NCI-H2029 treated with DMSO at 0.1 percent for 48 hours (cell line): ENCODE data around the gene ALKBH2.

ENCODE experiments used
- DNase-seq: peaks from one replicate; lab custom pipeline; 2025; lab: John Stamatoyannopoulos, UW

Gene ALKBH2

DNA sequence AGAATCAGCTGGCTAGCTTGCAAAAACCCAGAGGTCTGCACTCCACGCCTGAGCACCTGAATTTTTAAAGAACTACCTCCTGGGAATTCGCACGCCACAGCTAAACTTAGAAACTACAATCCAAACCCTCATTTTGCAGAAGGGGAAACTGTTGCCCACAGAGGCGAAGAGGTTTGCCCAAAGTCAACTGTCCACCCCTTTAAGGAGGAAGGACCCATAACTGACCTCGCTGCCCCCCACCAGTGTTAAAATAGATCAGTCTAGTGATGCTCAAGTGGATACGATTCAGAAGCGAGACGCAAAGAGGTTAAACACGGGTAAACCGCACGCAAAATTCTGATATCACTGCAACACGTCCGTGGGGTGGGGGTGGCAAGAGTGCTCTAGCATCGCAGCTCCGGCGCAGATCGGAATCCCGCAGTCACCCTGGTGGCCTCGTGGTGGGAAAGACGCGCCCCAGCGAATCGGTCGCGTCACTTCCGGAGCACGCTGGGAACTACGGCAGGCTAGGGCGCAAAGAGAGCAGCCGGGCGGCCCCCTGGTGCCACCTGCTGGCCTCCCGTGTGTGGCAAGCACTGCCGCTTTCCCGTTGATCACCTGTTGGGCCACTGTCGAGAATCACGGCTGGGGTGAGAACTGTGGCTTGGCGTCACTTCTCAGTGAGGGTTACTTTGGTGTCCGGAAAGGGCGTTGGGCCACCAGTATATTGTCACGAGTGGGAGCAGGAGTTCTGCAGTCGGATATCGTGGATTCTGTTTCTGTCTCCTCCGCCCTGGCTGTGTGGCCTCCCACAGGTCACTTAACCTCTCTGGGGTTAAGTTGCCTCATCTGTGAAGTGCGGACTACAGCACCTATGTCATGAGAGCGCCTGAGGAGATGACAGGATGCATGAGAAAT, at the start of gene ALKBH2:
ALKBH2 (minus strand) TSS at position 451 of the 897 bp plus-strand sequence. CDS start 686 bp downstream, outside the sequence.
- DNase-seq: peak; percentile 73

DNA sequence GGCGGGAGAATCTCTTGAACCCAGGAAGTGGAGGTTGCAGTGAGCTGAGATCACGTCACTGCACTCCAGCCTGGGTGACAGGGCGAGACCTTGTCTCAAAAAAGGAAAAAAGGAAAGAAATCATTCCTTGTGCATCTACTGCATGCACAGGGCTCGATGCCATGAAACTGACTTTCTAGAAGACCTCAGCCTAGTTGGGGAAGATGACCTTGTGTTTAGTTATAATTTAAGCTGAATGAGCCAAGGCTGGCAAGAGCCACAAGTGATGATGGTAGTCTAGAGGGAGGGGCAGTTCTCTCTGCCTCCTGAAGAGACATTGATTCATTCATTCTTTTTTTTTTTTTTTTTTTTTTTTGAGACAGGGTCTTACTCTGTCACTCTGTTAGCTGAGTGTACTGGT, 47.3 kb upstream of the ALKBH2 start:
- no peak for DNase-seq

DNA sequence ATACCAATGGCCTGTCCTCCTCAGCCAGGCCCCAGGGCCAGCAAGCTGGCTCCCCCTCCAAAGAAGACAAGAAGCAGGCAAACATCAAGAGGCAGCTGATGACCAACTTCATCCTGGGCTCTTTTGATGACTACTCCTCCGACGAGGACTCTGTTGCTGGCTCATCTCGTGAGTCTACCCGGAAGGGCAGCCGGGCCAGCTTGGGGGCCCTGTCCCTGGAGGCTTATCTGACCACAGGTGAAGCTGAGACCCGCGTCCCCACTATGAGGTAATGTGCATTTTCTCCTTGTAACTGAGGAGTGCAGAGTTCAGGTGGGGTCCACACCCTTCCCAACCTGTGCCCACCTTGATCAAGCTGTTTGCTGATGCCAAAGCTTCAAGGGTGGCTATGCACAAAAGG, 46.5 kb upstream of the ALKBH2 start:
- DNase-seq: no peak

DNA sequence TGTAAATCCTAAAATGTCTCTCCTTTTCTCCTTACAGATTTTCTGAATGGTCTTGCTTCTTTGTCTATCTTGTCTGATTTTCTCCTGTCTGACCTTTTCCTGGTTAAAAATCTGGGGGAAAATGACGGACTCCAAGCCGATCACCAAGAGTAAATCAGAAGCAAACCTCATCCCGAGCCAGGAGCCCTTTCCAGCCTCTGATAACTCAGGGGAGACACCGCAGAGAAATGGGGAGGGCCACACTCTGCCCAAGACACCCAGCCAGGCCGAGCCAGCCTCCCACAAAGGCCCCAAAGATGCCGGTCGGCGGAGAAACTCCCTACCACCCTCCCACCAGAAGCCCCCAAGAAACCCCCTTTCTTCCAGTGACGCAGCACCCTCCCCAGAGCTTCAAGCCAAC, 46.1 kb upstream of the ALKBH2 start:
- DNase-seq: no peak

DNA sequence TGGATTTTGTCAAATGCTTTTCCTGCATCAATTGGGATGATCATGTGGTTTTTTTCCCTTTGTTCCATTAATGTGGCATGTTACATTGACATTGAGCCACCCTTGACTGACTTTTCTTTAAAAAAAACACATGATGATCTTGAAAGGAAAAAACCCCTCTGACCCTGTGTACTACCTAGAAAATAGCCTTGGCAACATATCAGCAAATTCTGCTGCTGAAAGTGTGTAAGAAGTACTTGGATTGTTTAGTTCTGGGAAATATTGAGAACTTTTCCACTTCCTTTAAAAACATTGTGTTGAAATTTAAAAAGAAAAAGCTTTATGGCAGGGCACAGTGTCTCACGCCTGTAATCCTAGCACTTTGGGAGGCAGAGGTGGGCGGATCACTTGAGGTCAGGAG, 43.8 kb upstream of the ALKBH2 start:
- DNase-seq: no peak

DNA sequence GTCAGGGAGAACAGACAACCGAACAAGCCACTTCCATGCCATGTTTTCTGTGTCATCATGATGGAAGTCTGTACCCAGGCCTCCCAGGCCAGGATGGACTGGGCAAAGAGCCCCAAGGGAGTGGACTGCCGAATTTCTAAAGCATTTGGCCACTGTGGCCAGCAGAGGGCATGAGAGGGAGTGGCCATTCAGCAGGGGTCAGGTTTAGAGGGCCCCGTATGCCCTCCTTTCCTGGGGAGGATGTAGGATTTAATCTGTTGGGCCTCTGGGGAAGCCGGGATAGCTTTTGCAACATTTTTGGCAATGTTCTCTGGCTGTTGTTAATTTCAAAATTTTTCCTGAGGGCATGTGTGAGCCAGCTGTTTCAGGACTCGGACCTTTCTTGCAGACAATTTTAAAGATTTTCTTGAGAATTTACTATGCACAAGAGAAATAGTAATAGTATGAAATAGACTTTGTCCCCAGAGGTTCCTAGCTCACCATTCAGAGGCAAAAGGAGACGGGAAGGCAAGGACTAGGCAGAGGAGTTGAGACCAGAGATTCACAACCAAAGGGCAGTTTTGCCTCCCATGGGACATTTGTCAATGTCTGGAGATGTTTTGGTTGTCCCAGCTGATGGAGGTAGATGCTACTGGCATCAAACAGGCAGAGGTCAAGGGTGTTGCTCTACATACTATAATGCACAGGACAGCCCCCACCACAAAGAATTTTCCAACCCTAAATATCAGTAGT, 41.1 kb upstream of the ALKBH2 start:
- DNase-seq: no peak

DNA sequence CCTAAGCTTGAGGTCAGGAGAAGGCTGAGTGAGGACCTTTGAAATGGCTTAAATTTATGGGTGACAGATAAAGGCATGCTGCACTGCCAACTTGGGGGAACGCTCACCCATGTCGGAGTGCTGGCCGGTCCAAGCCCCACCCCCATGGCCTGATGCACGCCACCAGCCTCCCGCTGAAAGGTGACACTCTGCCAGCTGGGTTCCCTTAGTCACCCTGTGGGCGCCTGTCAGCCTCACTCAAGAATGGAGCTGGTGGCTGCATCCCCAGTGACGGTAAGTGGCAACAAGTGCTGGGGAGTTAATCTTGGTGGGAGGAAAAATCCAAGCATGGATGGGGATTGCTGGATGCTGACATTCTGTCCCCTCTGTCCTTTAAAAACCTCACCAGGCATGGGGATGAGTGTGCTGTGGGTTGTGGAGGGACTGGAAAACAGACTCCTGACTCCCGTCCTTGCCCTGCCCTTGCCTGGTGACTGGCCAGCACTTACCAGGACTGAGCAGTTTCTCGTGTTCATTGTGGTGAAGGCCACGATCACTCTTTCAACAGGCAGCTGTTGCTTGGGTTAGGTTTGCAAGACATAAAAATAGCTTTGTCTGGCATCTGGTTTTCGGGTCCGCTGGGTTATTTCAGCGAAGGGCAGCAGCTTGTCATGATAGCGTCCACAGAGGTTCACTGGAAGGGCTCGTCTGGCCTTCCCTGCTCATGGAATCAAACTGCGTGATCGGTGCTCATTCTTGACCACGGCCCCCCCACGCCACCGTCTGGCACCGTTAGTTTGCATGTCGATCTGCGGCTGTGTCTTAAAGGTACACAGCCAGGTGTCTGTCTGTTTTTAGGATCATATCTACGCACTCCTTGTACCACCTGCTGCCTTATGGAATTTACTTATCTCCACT, 38.1 kb upstream of the ALKBH2 start:
- DNase-seq: no peak

DNA sequence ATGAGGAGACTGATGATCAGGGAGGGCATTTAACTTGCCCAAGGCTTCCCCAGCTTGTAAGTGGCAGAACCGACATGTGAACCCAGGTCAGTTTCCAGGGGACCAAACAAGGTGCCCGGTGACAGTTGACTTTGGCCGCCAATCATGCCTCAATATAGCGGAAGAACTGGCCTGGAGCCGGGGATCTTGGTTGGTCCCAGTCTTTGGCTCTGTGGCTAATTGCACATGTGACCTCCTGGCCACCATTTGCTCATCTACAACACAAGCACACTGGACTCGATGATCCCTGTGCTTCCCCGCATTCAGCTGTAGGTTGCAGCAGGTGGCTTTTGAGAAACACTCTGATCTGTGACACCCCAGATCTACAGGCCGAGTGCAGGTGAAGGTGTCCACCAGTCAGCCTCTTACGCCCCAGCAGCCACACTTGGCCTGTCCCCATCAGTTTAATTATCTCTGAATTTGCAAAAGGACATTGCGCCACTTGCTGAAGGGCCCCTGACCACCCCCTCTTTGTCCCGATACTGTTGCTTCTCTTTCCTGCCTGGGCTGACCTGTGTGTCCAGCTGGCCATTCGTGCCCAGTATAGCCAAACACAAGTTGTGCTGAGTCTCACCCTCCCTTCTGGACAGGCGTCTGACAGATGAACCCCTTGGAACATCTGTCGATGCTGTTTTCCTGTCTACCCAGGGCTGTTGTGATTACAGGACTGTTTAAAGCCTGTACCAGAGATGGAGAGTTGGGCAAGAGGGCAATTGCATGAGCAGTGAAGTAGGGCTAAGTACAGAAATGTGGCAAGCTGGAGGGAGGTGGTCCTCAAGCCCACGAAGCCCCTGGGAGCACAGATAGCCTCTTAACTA, 37.3 kb upstream of the ALKBH2 start:
- DNase-seq: no peak

DNA sequence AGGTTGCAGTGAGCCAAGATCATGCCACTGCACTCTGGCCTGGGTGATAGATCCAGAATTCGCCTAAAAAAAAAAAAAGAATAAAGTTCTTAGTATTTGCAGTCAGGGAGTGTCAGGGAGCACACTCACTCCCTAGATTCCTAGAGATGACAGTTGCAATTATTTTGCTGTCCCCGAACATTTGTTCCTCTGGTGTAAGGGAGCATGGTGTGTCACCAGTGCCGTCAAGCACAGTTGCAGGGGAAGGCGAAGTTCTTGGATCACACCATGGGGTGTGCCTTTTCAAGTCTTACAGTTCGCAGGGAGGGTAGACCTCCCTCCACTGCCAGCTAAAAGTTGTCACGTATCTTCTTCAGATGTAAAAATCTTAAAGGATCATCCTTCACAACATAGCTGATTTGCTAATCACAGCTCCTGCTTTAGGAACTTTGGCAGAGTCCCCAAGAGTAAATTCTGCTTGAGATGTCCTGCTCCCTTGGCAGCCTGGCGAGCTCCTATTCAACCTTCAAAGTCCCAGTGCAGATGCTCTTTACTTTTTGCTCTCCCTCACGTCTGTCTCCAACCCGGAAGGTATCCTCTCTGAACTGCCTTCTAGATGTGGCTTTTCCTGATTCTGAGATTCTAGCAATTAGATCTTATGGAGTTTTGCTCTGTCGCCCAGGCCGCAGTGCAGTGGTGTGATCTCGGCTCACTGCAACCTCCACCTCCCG, 34.4 kb upstream of the ALKBH2 start:
- DNase-seq: no peak

DNA sequence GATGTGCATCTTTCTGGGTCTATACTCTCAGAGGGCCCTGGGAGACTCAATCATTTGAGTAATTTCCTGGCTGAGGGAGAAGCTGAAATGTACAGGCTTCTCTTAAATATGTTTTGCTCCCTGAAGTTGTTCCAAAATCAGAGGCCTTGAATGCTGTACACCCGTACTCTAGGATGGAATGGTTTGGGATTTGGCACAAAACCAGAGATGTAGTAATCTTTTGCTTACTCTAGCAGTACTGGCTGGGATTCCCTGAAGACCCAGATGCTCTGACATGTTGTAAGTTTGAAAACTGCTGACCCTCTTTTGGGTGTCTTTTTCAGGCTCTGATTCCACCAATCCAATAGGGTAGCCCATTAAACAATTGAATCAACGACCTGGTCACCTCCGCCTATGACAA, 33.5 kb upstream of the ALKBH2 start:
- no peak for DNase-seq

DNA sequence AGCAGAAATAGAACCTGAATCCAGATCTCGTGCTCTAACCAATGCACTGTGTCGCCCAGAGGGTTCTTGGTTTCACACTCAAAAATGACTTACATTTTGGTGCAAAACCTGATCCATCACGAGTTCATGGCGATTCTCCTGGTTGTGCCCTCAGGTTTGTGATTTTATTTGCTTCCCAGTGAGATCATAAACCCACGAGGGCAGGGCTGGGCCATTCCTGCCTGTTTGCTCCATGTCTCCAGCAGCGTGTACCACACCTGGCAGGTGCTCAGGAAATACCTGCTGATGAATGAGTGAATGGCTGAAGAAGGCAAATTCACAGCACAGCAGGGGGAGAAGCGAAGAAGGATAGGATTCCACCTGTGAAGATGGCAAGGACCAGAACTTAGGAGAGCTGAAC, 32.5 kb upstream of the ALKBH2 start:
- no peak for DNase-seq

DNA sequence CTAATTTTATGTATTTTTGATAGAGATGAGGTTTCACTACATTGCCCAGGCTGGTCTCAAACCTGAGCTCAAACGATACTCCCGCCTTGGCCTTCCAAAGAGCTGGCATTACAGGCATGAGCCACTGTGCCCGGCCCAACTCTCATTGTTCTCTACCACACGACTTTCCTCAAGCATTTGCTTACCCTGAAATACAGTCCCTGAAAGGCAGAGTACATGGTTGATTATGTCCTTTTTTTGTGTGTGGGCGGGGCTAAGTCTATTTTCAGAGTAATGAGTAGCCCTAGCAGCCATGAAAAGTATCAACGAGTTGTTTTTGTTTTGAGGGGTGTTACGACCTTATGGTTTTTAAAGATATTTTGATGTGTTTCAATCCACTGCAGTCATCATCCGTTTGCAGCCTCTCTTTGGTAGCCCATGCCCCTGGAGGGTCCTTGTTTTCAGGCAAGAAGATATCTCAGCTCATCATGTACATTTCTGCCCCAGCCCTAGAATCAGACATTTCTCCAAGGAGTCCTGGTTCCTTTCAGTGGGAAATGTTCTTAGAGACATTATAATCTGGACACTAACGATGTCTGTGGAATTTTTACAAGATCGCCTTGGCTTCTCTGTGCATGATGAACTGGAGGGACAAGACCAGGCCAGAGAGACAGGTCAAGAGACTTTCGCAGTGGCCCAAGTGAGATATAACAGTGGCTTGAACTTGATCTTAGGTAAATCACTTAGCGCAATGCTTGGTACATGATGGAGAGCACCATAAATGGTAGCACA, 31.8 kb upstream of the ALKBH2 start:
- no peak for DNase-seq

DNA sequence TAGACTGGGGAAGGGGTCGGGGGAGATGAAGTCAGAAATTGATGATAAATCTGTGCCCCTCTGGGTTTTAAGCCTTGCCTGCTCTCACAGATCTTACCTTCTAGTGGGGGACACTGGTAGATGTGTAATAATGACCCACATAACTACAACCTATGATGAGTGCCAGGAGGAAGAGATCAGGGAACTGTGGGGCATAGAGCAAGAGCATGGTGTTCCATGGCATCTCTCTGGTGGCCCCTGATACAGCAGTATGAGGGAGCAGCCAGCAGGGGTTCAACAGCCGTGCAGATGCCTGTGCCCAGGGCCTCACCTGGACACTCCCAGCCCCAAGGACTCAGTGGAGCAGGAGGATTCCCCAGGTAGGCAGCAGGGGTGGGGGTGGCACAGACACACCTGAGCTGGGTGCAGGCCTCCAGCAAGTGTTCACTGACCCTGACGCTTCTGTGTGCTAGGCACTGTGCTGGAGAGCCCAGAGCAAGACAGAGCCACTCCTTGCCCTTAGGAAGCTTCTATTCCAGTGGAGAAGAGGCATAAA, 28.1 kb upstream of the ALKBH2 start:
- no peak for DNase-seq

DNA sequence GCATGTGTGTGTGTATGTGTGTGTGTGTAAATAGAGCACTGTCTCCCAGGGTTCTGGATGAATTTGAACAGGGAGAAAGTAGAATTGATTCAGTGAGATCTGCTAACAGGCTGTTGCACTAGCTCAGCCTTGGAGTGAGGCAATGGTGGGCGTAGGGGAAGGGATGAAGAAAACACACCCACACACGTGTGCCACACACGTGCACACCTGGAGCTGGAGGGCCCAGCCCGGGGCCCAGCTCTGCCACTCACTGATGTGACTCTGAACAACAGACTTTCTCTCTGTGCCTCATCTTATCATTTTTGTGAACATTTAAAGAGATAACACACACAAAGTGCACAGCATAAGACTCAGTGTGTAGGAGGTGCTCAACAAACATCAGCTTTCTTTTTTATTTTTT, 27.3 kb upstream of the ALKBH2 start:
- no peak for DNase-seq

DNA sequence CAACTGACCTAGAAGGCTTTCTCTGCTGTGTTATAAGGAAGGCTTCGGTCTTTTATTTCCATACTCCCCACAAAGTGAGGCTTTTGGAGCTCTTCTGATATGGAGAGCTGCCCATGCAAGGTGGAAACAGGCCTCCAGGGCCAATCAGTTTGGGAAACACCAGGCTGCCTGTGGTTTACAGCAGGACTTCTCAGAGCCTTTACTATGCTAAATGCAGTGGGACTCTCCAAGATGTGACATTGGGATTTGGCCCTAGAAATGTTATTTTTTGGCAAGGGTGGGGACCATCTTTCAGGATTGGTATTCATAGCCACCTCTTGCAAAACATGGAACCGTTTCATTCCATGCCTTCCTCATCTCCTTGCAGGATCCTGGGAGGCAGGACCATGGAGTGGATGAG, 26.8 kb upstream of the ALKBH2 start:
- no peak for DNase-seq

DNA sequence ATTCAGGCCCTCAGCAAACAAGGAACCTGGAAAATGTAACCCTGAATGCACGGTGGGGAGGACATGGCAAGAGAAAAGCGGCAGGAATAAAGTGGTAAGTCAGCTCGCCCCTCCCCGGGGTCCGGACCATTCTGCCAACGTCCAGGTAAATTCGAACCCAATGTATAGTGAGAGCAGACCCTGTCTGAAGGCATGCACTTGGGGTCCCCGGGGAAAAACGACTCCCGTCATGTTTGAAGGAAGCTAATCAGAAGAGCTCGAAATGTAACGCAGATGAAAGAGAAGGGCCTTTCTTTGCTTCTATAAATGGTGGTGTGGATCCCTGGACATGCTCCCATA, 23.3 kb upstream of the ALKBH2 start:
- no peak for DNase-seq

DNA sequence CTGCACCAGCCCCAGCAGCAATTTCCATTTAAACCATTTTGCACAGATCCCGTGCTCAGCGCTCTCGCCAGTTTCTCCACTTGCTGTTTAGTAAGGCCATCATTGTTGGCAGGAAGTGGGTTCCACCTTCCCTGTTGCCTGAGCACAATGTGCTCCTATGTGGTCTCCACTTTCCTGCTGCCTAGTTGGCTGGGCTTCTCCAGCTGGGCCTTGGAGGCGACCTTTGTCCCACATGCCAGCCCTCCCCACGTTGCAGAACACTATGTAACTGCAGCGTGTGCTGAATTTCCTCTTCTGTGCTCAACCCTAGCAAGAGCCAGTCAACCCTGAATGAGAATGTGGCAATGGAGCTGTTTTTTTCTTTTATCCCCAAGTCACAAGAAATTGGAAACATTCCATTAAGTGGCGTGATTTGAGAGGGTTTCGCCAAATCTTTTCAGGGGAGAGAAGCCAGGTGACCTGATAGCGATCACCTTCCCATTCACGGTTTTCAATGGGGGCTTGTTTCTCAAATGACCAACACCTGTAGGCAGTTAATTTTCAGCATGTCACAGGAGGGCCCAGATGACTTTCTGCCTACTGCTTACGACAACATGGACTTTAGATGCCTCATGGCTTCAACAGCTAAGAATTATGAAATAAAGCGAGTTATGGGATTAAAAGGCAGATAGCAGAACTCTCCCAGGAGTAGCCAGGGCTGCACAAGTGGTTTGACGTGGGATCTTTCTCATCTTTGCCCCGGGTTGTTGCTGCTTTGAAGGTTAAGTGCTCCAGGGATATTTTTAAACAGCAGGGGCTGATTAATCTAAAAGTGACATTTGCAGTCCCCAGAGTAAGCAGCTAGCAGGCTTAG, 22.7 kb upstream of the ALKBH2 start, which contains the start of gene ACACB:
ACACB (plus strand) TSS at position 830 of the 853 bp plus-strand sequence. CDS start 22,819 bp downstream, outside the sequence.
- DNase-seq: no peak

DNA sequence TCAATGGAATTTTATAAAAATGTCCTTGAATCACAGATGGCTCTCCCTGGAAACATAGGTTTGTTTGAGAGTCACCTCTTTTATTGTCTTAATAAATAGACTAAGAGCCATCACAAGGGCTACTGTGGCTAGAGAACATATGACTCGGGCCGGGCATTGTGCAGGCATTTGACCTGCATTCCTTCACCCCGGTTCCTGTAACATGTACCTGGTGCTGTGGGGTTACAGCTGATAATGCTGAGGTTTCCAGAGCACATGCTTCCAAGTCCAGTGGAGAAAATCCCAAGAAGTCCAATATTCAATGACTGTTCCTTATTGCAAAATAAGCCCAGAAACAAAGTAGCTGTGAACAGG, 22.1 kb upstream of the ALKBH2 start:
- DNase-seq: no peak

DNA sequence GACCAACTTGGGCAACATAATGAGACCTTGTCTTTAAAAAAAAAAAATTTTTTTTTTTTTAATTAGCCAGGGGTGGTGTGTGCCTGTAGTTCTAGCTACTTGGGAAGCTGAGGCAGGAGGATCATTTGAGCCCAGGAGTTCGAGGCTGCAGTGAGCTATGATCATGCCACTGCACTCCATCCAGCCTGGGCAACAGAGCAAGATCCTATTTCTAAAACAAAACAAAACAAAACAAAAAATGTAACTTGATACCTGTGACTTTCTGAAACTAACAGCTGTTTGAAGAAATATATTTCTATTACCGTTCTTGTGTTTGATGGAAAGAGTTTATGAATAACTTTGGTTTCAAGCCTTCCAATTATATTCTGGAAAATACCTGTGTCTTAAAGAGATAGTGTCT, 21.4 kb upstream of the ALKBH2 start:
- no peak for DNase-seq
